ENCODE results near the gene FBXO21.

FBXO21 gene

GRCh38 chr12:117142094-117142493, 48.2 kb downstream of the FBXO21 start:
- in situ Hi-C loops (cut with HindIII; ENCODE audit: low pct_ligation_motif_present, low sequenced_read_pairs), result no loop called here
- Histone ChIP-seq H3K36me3 (replicated peaks) (no peaks in the 10 kb centered on the region), H3K27ac (no peak overlapping the region), H3K4me3 (ENCODE audit: low read depth, low read length) (no peak overlapping the region), H3K27me3 (replicated peaks) (no peaks in the 10 kb centered on the region)
- no peak for DNase-seq
- TF ChIP-seq CTCF (IDR thresholded peaks at IDR 0.05; ENCODE audit: low read depth, low read length, missing control alignments), result no peak

GRCh38 chr12:117141097-117141898, 49.0 kb downstream of the FBXO21 start:
- in situ Hi-C loops (cut with HindIII; ENCODE audit: low pct_ligation_motif_present, low sequenced_read_pairs), result no loop called here
- H3K27ac ChIP-seq, result no peak overlapping the region
- H3K4me3 ChIP-seq (ENCODE audit: low read depth, low read length), result no peak overlapping the region
- no peak for TF ChIP-seq CTCF (IDR thresholded peaks at IDR 0.05; ENCODE audit: low read depth, low read length, missing control alignments)
- no peak for DNase-seq
- H3K27me3 ChIP-seq (replicated peaks), result no peaks in the 10 kb centered on the region
- H3K36me3 ChIP-seq (replicated peaks), result no peaks in the 10 kb centered on the region

GRCh38 chr12:117140397-117141096, 49.7 kb downstream of the FBXO21 start:
- no peaks in the 10 kb centered on the region for H3K36me3 ChIP-seq (replicated peaks)
- DNase-seq, result no peak
- H3K4me3 ChIP-seq (ENCODE audit: low read depth, low read length), result no peak overlapping the region
- H3K27ac ChIP-seq, result no peak overlapping the region
- in situ Hi-C loops (cut with HindIII; ENCODE audit: low pct_ligation_motif_present, low sequenced_read_pairs), result no loop called here
- no peaks in the 10 kb centered on the region for H3K27me3 ChIP-seq (replicated peaks)
- TF ChIP-seq CTCF (IDR thresholded peaks at IDR 0.05; ENCODE audit: low read depth, low read length, missing control alignments), result no peak

GRCh38 chr12:117139025-117139717, 51.1 kb downstream of the FBXO21 start:
- no peak overlapping the region for H3K27ac ChIP-seq
- no peaks in the 10 kb centered on the region for H3K27me3 ChIP-seq (replicated peaks)
- no peak for TF ChIP-seq CTCF (IDR thresholded peaks at IDR 0.05; ENCODE audit: low read depth, low read length, missing control alignments)
- H3K4me3 ChIP-seq (ENCODE audit: low read depth, low read length), result no peak overlapping the region
- in situ Hi-C loops (cut with HindIII; ENCODE audit: low pct_ligation_motif_present, low sequenced_read_pairs), result no loop called here
- H3K36me3 ChIP-seq (replicated peaks), result no peaks in the 10 kb centered on the region
- DNase-seq, result no peak

- in situ Hi-C loops (cut with HindIII; ENCODE audit: low pct_ligation_motif_present, low sequenced_read_pairs), result no loop called here
- H3K27me3 ChIP-seq (replicated peaks), result no peaks in the 10 kb centered on the region
- TF ChIP-seq CTCF (IDR thresholded peaks at IDR 0.05; ENCODE audit: low read depth, low read length, missing control alignments), result no peak
- no peak overlapping the region for H3K27ac ChIP-seq
- H3K4me3 ChIP-seq (ENCODE audit: low read depth, low read length), result no peak overlapping the region
- DNase-seq, result no peak
- H3K36me3 ChIP-seq (replicated peaks), result no peaks in the 10 kb centered on the region
Measured at GRCh38 chr12:117134721-117135120, 55.5 kb downstream of the FBXO21 start.
